HT-29 (cell line): ENCODE results near the gene PTPRK. TPM values are rescaled to one million over a fixed set of nuclear protein-coding genes. Genes with fewer than 3 reads are reported as not detected.

Experiments used
- DNase-seq: peaks from one replicate; pipeline ENCODE4 v3.0.0-alpha.2; 2015; ENCODE audit warnings: low spot score
- total RNA-seq: library from RNA; depleted of rRNA; stranded (reverse); fragments of >200 nt; shearing (Covaris generic); gene quantifications from 2 replicates; pipeline ENCODE4 v1.2.3, GENCODE V29; 2014; rRNA removed

PTPRK gene
- total RNA-seq, result 127 and 190 TPM in 2 replicates

GRCh38 chr6:128520436-128521281, at the start of gene PTPRK:
PTPRK (minus strand) TSS chr6:128520599; CDS start chr6:128520358, 241 bp downstream.
- DNase-seq, result peak; percentile 93

GRCh38 chr6:128567029-128567428, 46.6 kb upstream of the PTPRK start:
- no peak for DNase-seq

- no peak for DNase-seq
Observed at GRCh38 chr6:128560966-128561365, 40.6 kb upstream of the PTPRK start.

GRCh38 chr6:128558924-128559323, 38.5 kb upstream of the PTPRK start:
- DNase-seq, result no peak

GRCh38 chr6:128558021-128558420, 37.6 kb upstream of the PTPRK start:
- DNase-seq, result no peak

GRCh38 chr6:128557081-128557480, 36.7 kb upstream of the PTPRK start:
- no peak for DNase-seq

GRCh38 chr6:128554302-128554701, 33.9 kb upstream of the PTPRK start:
- peak; percentile 24 for DNase-seq

- no peak for DNase-seq
Observed at GRCh38 chr6:128541261-128541660, 20.9 kb upstream of the PTPRK start.

- no peak for DNase-seq
Observed at GRCh38 chr6:128538763-128539162, 18.4 kb upstream of the PTPRK start.

GRCh38 chr6:128532827-128533226, 12.4 kb upstream of the PTPRK start:
- DNase-seq, result no peak

GRCh38 chr6:128532136-128532535, 11.7 kb upstream of the PTPRK start:
- no peak for DNase-seq

GRCh38 chr6:128531696-128532095, 11.3 kb upstream of the PTPRK start:
- DNase-seq, result no peak

- DNase-seq, result no peak
Observed at GRCh38 chr6:128528241-128528640, 7.8 kb upstream of the PTPRK start.

GRCh38 chr6:128527375-128527774, 7.0 kb upstream of the PTPRK start:
- peak; percentile 15 for DNase-seq

- DNase-seq, result no peak
Observed at GRCh38 chr6:128526152-128526914, 5.9 kb upstream of the PTPRK start.

GRCh38 chr6:128525406-128525805, 5.0 kb upstream of the PTPRK start:
- no peak for DNase-seq

GRCh38 chr6:128521282-128521632, 858 bp upstream of the PTPRK start:
- no peak for DNase-seq

- DNase-seq, result peak; percentile 71
Observed at GRCh38 chr6:128519931-128520435, 416 bp downstream of the PTPRK start.

- peak; percentile 76 for DNase-seq
Observed at GRCh38 chr6:128519132-128519930, 1.1 kb downstream of the PTPRK start.

- peak; percentile 64 for DNase-seq
Observed at GRCh38 chr6:128518434-128519131, 1.8 kb downstream of the PTPRK start.

GRCh38 chr6:128517124-128517523, 3.3 kb downstream of the PTPRK start:
- DNase-seq, result peak; percentile 22
